Thymus (tissue), 11 donors: ENCODE data around the gene POU4F1. TPM values are rescaled to one million over a fixed set of nuclear protein-coding genes. Genes with fewer than 3 reads are reported as not detected.

ENCODE experiments used
- DNase-seq, 9 donors: peaks; one replicate each; pipeline ENCODE4 v3.0.0-alpha.2; 2013; ENCODE audit warnings: low spot score in 9 of 9, low read depth in 6 of 9, missing footprints in 1 of 9
- H3K27ac ChIP-seq, 2 donors: one replicate each; pipeline ENCODE4 v1.5.1; 2013; ENCODE audit warnings: control low read depth in 1 of 2, low read depth in 1 of 2, low read length in 1 of 2, mild to moderate bottlenecking in 1 of 2, moderate library complexity in 1 of 2
- H3K27me3 ChIP-seq, 2 donors: one replicate each; pipeline ENCODE4 v1.5.1; 2013; ENCODE audit warnings: low read length in 1 of 2; ENCODE audit not compliant: control insufficient read depth in 2 of 2, insufficient read depth in 1 of 2
- H3K36me3 ChIP-seq, 2 donors: one replicate each; pipeline ENCODE4 v1.5.1; 2013; ENCODE audit warnings: low read length in 1 of 2, mild to moderate bottlenecking in 1 of 2, moderate library complexity in 1 of 2; ENCODE audit not compliant: control insufficient read depth in 2 of 2, insufficient read depth in 2 of 2
- H3K4me1 ChIP-seq, 2 donors: one replicate each; pipeline ENCODE4 v1.5.1; 2013; ENCODE audit warnings: low read length in 2 of 2; ENCODE audit not compliant: control insufficient read depth in 2 of 2, insufficient read depth in 2 of 2
- H3K4me3 ChIP-seq, 2 donors: one replicate each; pipeline ENCODE4 v1.5.1; 2013; ENCODE audit warnings: low read length in 2 of 2, control low read depth in 1 of 2, mild to moderate bottlenecking in 1 of 2
- H3K9me3 ChIP-seq, 2 donors: one replicate each; pipeline ENCODE4 v1.5.1; 2013; ENCODE audit warnings: low read length in 1 of 2, mild to moderate bottlenecking in 1 of 2; ENCODE audit not compliant: control insufficient read depth in 2 of 2, insufficient read depth in 1 of 2
- WGBS: extraction: QIAGEN DNeasy Blood & Tissue Kit; methylation state at CpG from one replicate; pipeline ENCODE4 v1.1.7; 2013; 5-methylcytosine and 5-hydroxymethylcytosine counted together
- polyA plus RNA-seq: library from polyadenylated mRNA; stranded (reverse); fragments of 200-250 nt; gene quantifications from one replicate; pipeline ENCODE4 v1.2.3, GENCODE V29; 2013
- total RNA-seq: library from RNA; stranded (reverse); fragments of 120-200 nt; gene quantifications from one replicate; pipeline ENCODE4 v1.2.4, GENCODE V29; 2013
- donor health status: healthy.

The POU4F1 gene
- total and polyA plus RNA-seq, 2 donors = 0.80 to 2.0 TPM

- H3K9me3 ChIP-seq = no peaks in the 10 kb centered on the region
- H3K4me3 ChIP-seq = no peak overlapping the region
- peaks cover 16 to 33% of the 10 kb centered on the region in 2 donors for H3K36me3 ChIP-seq
- DNase-seq = peak in 5 of 9 donors; percentile 24 to 71 (median 36)
- no peak overlapping the region for H3K27ac ChIP-seq
- H3K4me1 ChIP-seq = peaks cover 2 to 3% of the 10 kb centered on the region in 2 donors
- H3K27me3 ChIP-seq = no peaks in the 10 kb centered on the region
- WGBS = 5% methylated on average over 1 of the region's 1 CpG
Measured at GRCh38 chr13:78630511-78630910, 27.2 kb upstream of the POU4F1 start.

DNA sequence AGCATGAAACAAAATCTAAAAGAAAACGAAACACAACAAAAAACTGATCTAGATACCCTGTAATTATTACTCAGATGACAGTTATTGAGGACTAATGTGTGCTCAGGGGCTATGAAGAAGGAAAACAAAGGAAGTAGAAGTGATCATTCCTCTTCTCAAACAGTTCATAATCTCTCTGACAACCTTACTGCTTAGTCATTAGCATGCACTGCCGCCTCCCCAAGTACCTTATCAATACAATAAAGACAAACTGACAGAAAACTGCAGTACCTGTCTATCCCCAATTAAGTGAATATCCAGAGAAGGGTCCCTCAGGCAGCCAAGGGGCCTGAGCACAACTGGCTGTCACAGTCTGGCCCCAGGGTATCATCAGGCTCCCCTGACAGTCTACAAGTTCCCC, 22.0 kb upstream of the POU4F1 start:
- Histone ChIP-seq H3K27ac (no peak overlapping the region), H3K4me1 (peaks cover under 1 to 1% of the 10 kb centered on the region in 2 donors), H3K27me3 (no peaks in the 10 kb centered on the region), H3K9me3 (no peaks in the 10 kb centered on the region), H3K4me3 (no peak overlapping the region), H3K36me3 (peaks cover 9 to 15% of the 10 kb centered on the region in 2 donors)
- DNase-seq = no peak
- WGBS = 96% methylated on average over 2 of the region's 2 CpGs

DNA sequence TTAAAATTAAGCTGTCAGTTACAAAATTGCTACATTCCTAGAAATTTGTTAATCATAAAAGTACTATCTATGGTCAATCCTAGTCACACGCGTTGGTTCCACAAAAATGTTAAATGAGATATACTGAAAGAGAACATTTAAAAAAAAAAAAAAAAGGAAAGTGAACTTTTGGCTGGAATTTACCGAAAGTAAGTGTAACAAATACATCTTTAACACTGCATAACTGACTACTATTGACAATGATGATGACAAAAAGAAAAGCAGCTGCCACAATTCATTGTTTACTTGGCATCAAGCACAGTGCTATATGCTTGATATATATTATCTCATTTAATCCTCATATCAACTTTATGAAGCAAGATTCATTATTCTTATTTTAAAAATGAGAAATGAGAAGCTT, 19.8 kb upstream of the POU4F1 start:
- Histone ChIP-seq H3K9me3 (no peaks in the 10 kb centered on the region), H3K36me3 (peaks cover 5 to 6% of the 10 kb centered on the region in 2 donors), H3K4me3 (no peak overlapping the region), H3K4me1 (no peaks in the 10 kb centered on the region), H3K27me3 (no peaks in the 10 kb centered on the region), H3K27ac (no peak overlapping the region)
- WGBS = 98% methylated on average over 3 of the region's 3 CpGs
- DNase-seq = no peak

DNA sequence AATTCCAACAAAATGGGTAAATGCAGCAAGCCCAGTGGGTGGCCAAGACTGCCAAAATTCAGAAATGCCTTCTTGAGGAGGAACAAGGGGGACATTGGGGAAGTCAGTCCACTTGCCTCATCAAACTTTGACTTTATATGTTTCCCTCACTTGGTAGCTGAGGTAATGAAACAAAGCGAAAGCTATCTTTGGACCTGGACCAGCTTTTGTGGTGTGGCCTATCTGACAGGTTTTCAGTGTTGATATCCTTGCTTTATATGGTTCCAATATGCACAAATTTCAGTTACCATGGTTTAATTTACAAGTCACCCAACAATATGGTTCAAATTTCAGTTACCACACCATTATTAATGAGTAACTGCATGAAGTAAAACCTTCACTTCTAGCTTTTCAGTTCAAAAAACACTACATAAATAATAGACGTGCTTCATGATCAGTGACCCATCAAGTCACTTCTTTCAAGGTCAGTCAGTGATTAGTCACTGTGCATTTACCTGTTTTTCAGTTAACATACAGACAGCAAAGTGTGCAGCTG, 17.7 kb upstream of the POU4F1 start:
- Histone ChIP-seq H3K4me1 (no peaks in the 10 kb centered on the region), H3K36me3 (peaks cover 11 to 18% of the 10 kb centered on the region in 2 donors), H3K4me3 (no peak overlapping the region), H3K27me3 (no peaks in the 10 kb centered on the region), H3K27ac (no peak overlapping the region), H3K9me3 (no peaks in the 10 kb centered on the region)
- WGBS = 98% methylated on average over 2 of the region's 2 CpGs
- DNase-seq = no peak

- H3K4me3 ChIP-seq = no peak overlapping the region
- DNase-seq = no peak
- no peaks in the 10 kb centered on the region for H3K27me3 ChIP-seq
- no peaks in the 10 kb centered on the region for H3K4me1 ChIP-seq
- no peaks in the 10 kb centered on the region for H3K9me3 ChIP-seq
- whole genome bisulfite sequencing = 97% methylated on average over 1 of the region's 1 CpG
- peaks cover 6 to 29% of the 10 kb centered on the region in 2 donors for H3K36me3 ChIP-seq
- no peak overlapping the region for H3K27ac ChIP-seq
Measured at GRCh38 chr13:78618411-78618810, 15.1 kb upstream of the POU4F1 start.

DNA sequence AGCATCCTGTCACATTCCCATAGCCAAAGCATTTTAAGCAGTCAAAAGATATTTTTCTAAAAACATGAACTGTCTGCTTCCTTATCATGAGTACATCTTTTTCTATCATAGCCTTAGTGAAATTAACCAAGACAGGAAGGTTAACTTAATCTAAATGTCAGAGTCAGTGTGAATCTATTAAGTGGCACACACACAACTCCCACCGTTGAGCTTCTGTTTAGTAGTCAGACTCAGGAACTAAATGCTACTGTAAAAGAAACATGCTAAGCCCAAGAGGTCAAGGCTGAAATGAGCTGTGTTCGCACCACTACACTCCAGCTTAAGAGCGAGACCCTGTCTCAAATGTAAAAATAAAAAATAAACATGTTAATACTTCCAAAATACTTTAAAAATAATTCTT, 7.7 kb upstream of the POU4F1 start:
- Histone ChIP-seq H3K9me3 (peaks cover 0 to 16% of the 10 kb centered on the region in 2 donors), H3K4me1 (peaks cover 7 to 23% of the 10 kb centered on the region in 2 donors), H3K36me3 (peaks cover 0 to 12% of the 10 kb centered on the region in 2 donors), H3K27me3 (peaks cover 42 to 69% of the 10 kb centered on the region in 2 donors), H3K27ac (no peak overlapping the region), H3K4me3 (no peak overlapping the region)
- 73% methylated on average over 3 of the region's 3 CpGs for WGBS
- no peak for DNase-seq

- Histone ChIP-seq H3K9me3 (peaks cover 0 to 16% of the 10 kb centered on the region in 2 donors), H3K36me3 (peaks cover 0 to 6% of the 10 kb centered on the region in 2 donors), H3K27me3 (peaks cover 48 to 75% of the 10 kb centered on the region in 2 donors), H3K4me1 (peaks cover 7 to 26% of the 10 kb centered on the region in 2 donors), H3K27ac (no peak overlapping the region), H3K4me3 (no peak overlapping the region)
- DNase-seq = no peak
- 48% methylated on average over 4 of the region's 4 CpGs for WGBS
Measured at GRCh38 chr13:78610381-78610883, 7.1 kb upstream of the POU4F1 start.

- Histone ChIP-seq H3K4me3 (peak overlapping the region in 1 of 2 donors; percentile 37), H3K9me3 (peaks cover 0 to 16% of the 10 kb centered on the region in 2 donors), H3K36me3 (peaks cover 0 to 5% of the 10 kb centered on the region in 2 donors), H3K4me1 (peaks cover 7 to 28% of the 10 kb centered on the region in 2 donors), H3K27me3 (peaks cover 55 to 83% of the 10 kb centered on the region in 2 donors), H3K27ac (no peak overlapping the region)
- WGBS = 11% methylated on average over 33 of the region's 33 CpGs
- no peak for DNase-seq
Measured at GRCh38 chr13:78609464-78610205, 6.3 kb upstream of the POU4F1 start.
